Gastrocnemius medialis (tissue), 4 donors: ENCODE results near the gene DTD1. TPM values are rescaled to one million over a fixed set of nuclear protein-coding genes. Genes with fewer than 3 reads are reported as not detected.

Source experiments
- ATAC-seq, 2 donors: fragments of 150-250 bp; one replicate each; pipeline ENCODE4 v1.9.1; 2016
- DNase-seq, 2 donors: peaks; one replicate each; pipeline ENCODE4 v3.0.0-alpha.2; 2019
- H3K27ac ChIP-seq, 4 donors: fragments of 200-600 bp; sonication (generic); 1 replicate in 1 of 4; 2 replicates in 3 of 4; pipeline ENCODE4 v1.5.1; 2016 to 2018; ENCODE audit warnings: mild to moderate bottlenecking in 2 of 4, moderate library complexity in 1 of 4
- H3K27me3 ChIP-seq, 3 donors: fragments of 200-600 bp; sonication (generic) in 2 of 3; 1 replicate in 1 of 3; 2 replicates in 2 of 3; pipeline versions ENCODE4 v1.5.1 to v1.6.0; 2016 to 2019; ENCODE audit warnings: mild to moderate bottlenecking in 1 of 3, moderate library complexity in 1 of 3
- H3K36me3 ChIP-seq, 2 donors: fragments of 200-600 bp; sonication (generic) in 1 of 2; one replicate each; pipeline ENCODE4 v1.5.1; 2017 to 2018
- H3K4me1 ChIP-seq, 2 donors: fragments of 200-600 bp; sonication (generic) in 1 of 2; one replicate each; pipeline ENCODE4 v1.5.1; 2016 to 2017; ENCODE audit warnings: mild to moderate bottlenecking in 2 of 2
- H3K4me3 ChIP-seq, 4 donors: fragments of 200-600 bp; sonication (generic) in 3 of 4; 1 replicate in 1 of 4; 2 replicates in 3 of 4; pipeline ENCODE4 v1.5.1; 2016 to 2019; ENCODE audit warnings: mild to moderate bottlenecking in 2 of 4
- H3K9me3 ChIP-seq, 3 donors: fragments of 200-600 bp; sonication (generic) in 2 of 3; 1 replicate in 1 of 3; 2 replicates in 2 of 3; pipeline ENCODE4 v1.5.1; 2016 to 2019
- POLR2A ChIP-seq, 2 donors: fragments of 450-650 bp; IDR thresholded peaks; one replicate each; pipeline ENCODE4 v1.6.1; 2017; ENCODE audit warnings: antibody characterized with exemption in 2 of 2, mild to moderate bottlenecking in 2 of 2, moderate library complexity in 2 of 2
- in situ Hi-C, 4 donors: fragments of 200-750 bp; cut with MboI; loops; one replicate each; pipeline versions ENCODE4 v1.15.0 to v1.8.0; 2017; ENCODE audit warnings: low sequenced_read_pairs in 4 of 4
- intact Hi-C: fragments of 100-400 bp; cut with DNase I; formaldehyde crosslinking; loops from one replicate; pipeline ENCODE4 v1.15.1; 2023; ENCODE audit warnings: low total_unique reads
- total RNA-seq, 4 donors: library from RNA; depleted of rRNA; stranded (reverse); fragments of >200 nt; gene quantifications; one replicate each; pipeline versions ENCODE4 v1.1.0 to v1.2.3, GENCODE V29; 2016
- TF ChIP-seq, protein P1 (sequence below), 5 experiments: fragments of 450-650 bp in 3 of 5; fragments of 200-600 bp in 2 of 5; sonication (generic) in 2 of 5; IDR thresholded peaks in 4 of 5; conservative IDR thresholded peaks in 1 of 5; 1 replicate in 4 of 5; 2 replicates in 1 of 5; pipeline ENCODE4 v1.5.1; 2016 to 2019; ENCODE audit warnings: antibody characterized with exemption in 5 of 5, mild to moderate bottlenecking in 3 of 5, moderate library complexity in 3 of 5

Gene DTD1
- total RNA-seq, 4 donors from 2014 or later: 18.0 to 33.0 (median 26.5) TPM

DNA sequence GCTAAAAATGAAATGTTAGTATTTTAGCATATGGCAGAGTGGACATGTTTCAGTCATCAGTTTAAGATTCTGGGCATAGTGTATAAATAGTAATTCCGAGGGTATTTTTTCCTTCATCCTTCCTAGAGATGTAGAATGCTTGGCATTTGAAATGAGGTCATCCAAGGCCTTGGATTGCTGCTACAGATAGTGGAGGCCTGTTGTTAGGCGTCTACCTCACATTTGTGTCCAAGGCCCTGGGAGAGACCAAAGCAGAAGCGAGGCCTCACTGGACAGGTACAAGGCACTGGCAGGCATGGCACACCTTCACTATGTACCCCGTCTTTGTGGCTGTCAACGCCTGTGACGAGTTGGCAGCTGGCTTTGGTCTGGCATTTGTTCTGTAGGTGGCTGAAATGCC is 58.0 kb downstream of the DTD1 start:
- in situ Hi-C loops: loop anchor here in 3 of 4 donors (25.0 kb wide), 1 partner anchor 1016 kb away; no protein-coding TSS in a partner anchor
- Histone ChIP-seq H3K27ac (no peak overlapping the region), H3K36me3 (no peaks in the 10 kb centered on the region), H3K9me3 (no peaks in the 10 kb centered on the region), H3K4me1 (peaks cover 13 to 20% of the 10 kb centered on the region in 2 donors), H3K27me3 (no peaks in the 10 kb centered on the region), H3K4me3 (no peak overlapping the region)
- TF ChIP-seq, protein P1, sequence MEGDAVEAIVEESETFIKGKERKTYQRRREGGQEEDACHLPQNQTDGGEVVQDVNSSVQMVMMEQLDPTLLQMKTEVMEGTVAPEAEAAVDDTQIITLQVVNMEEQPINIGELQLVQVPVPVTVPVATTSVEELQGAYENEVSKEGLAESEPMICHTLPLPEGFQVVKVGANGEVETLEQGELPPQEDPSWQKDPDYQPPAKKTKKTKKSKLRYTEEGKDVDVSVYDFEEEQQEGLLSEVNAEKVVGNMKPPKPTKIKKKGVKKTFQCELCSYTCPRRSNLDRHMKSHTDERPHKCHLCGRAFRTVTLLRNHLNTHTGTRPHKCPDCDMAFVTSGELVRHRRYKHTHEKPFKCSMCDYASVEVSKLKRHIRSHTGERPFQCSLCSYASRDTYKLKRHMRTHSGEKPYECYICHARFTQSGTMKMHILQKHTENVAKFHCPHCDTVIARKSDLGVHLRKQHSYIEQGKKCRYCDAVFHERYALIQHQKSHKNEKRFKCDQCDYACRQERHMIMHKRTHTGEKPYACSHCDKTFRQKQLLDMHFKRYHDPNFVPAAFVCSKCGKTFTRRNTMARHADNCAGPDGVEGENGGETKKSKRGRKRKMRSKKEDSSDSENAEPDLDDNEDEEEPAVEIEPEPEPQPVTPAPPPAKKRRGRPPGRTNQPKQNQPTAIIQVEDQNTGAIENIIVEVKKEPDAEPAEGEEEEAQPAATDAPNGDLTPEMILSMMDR (IDR thresholded peaks at IDR 0.05 in 4 of 5, conservative IDR thresholded peaks at IDR 0.05 in 1 of 5): no peak
- TF ChIP-seq POLR2A (IDR thresholded peaks at IDR 0.05): no peak
- DNase-seq: no peak
- ATAC-seq: no peak
- intact Hi-C loops: no loop called here

- DNase-seq (no peak), ATAC-seq (no peak)
- intact Hi-C loops: no loop called here
- Histone ChIP-seq H3K4me3 (no peak overlapping the region), H3K4me1 (peaks cover 13 to 15% of the 10 kb centered on the region in 2 donors), H3K9me3 (no peaks in the 10 kb centered on the region), H3K36me3 (no peaks in the 10 kb centered on the region), H3K27ac (no peak overlapping the region), H3K27me3 (no peaks in the 10 kb centered on the region)
- no peak for TF ChIP-seq POLR2A (IDR thresholded peaks at IDR 0.05)
- TF ChIP-seq, protein P1 (IDR thresholded peaks at IDR 0.05 in 4 of 5, conservative IDR thresholded peaks at IDR 0.05 in 1 of 5): no peak
- in situ Hi-C loops: loop anchor here in 3 of 4 donors (25.0 kb wide), 1 partner anchor 1015 kb away; no protein-coding TSS in a partner anchor
Observed at GRCh38 chr20:18647777-18648176, 59.9 kb downstream of the DTD1 start.

DNA sequence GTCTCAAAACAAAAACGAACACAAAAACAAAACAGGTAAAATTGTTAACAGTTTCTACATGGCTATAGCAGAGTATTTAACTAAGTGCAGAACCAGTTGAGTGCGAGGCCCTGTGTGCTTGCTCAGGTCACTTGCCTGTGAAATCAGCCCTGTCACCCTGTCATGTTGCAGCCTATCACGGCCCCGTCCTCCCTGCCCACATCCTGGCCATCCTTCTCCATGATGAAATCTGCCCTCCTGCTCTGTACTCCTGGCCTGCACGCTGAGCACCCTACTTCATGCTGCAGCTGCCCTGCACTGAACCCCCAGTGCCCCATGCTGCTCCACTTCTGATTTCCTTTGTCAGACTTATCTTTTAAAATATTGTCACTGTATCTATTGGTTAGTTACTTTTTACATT is 62.4 kb downstream of the DTD1 start:
- ATAC-seq: no peak
- DNase-seq: no peak
- in situ Hi-C loops (no loop called here), intact Hi-C loops (no loop called here)
- TF ChIP-seq, protein P1 (IDR thresholded peaks at IDR 0.05 in 4 of 5, conservative IDR thresholded peaks at IDR 0.05 in 1 of 5): no peak
- TF ChIP-seq POLR2A (IDR thresholded peaks at IDR 0.05): no peak
- Histone ChIP-seq H3K36me3 (no peaks in the 10 kb centered on the region), H3K4me1 (peaks cover 5 to 7% of the 10 kb centered on the region in 2 donors), H3K4me3 (no peak overlapping the region), H3K9me3 (no peaks in the 10 kb centered on the region), H3K27ac (no peak overlapping the region), H3K27me3 (no peaks in the 10 kb centered on the region)

DNA sequence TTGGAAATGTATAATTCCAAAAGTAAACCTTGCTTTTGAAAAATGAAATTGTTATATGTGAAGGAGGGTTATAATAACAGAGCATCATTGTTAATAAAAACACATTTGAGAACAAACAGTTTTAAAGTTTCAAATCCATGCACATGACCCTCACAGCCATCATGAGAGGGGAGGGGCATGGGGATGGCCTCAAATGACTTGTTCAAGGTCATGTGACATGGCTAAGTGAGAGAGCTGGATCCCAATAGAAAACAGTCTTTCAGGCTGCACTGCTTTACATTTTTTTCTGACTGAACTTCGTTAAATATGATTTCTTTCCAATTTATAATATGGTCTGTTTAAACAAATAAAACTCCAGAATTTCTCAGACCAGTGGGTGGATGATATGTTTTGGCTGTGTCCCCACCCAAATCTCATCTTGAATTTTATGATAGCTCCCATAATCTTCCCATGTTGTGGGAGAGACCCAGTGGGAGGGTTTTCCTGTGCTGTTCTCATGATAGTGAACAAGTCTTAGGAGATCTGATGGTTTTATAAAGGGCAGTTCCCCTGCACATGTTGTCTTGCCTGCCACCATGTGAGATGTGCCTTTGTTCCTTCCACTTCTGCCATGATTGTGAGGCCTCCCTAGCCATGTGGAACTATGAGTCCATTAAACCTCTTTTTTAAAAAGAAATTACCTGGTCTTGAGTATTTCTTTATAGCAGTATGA is 66.0 kb downstream of the DTD1 start:
- DNase-seq (no peak), ATAC-seq (no peak)
- H3K27ac ChIP-seq: no peak overlapping the region
- no peaks in the 10 kb centered on the region for H3K27me3 ChIP-seq
- intact Hi-C loops (no loop called here), in situ Hi-C loops (no loop called here)
- no peaks in the 10 kb centered on the region for H3K4me1 ChIP-seq
- H3K36me3 ChIP-seq: no peaks in the 10 kb centered on the region
- no peak overlapping the region for H3K4me3 ChIP-seq
- H3K9me3 ChIP-seq: no peaks in the 10 kb centered on the region
- no peak for TF ChIP-seq POLR2A (IDR thresholded peaks at IDR 0.05)
- TF ChIP-seq, protein P1 (IDR thresholded peaks at IDR 0.05 in 4 of 5, conservative IDR thresholded peaks at IDR 0.05 in 1 of 5): no peak

DNA sequence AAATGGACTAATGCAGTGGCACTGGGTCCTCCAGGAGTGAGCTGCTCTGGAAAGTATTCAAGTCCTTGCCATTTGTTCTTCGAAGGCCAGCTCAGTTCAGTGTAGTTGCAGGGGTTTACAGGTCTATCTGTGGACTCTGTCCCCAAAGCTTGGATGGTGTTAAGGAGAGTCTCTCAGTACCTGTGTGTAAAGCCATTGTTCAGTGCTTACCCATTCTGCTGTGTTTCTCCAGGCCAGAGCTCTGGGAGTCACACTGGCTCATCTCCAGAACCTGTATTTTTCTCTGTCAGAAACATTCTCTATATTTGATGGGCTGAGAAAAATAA is 66.6 kb downstream of the DTD1 start:
- Histone ChIP-seq H3K36me3 (no peaks in the 10 kb centered on the region), H3K4me1 (no peaks in the 10 kb centered on the region), H3K27me3 (no peaks in the 10 kb centered on the region), H3K4me3 (no peak overlapping the region), H3K9me3 (no peaks in the 10 kb centered on the region), H3K27ac (no peak overlapping the region)
- ATAC-seq (no peak), DNase-seq (no peak)
- intact Hi-C loops (no loop called here), in situ Hi-C loops (no loop called here)
- TF ChIP-seq, protein P1 (IDR thresholded peaks at IDR 0.05 in 4 of 5, conservative IDR thresholded peaks at IDR 0.05 in 1 of 5): no peak
- no peak for TF ChIP-seq POLR2A (IDR thresholded peaks at IDR 0.05)
